Activated CD4-positive, alpha-beta T cell treated with anti-CD3 and anti-CD28 coated beads, Interleukin-10, Interleukin-2, amounts not matched to agents 100 ng/mL and 50 ng/mL, durations not matched to agents 16 hours and 8 hours (primary cell): ENCODE data around the gene PHC2.
"Not testable (repeated sequence)": the region's sequence is repeated elsewhere in the genome, so short reads cannot be mapped to it uniquely, and the experiment has no call there.

Experiments
- DNase-seq: peaks from one replicate; pipeline ENCODE4 v3.0.0-alpha.2; 2020

Gene PHC2

DNA sequence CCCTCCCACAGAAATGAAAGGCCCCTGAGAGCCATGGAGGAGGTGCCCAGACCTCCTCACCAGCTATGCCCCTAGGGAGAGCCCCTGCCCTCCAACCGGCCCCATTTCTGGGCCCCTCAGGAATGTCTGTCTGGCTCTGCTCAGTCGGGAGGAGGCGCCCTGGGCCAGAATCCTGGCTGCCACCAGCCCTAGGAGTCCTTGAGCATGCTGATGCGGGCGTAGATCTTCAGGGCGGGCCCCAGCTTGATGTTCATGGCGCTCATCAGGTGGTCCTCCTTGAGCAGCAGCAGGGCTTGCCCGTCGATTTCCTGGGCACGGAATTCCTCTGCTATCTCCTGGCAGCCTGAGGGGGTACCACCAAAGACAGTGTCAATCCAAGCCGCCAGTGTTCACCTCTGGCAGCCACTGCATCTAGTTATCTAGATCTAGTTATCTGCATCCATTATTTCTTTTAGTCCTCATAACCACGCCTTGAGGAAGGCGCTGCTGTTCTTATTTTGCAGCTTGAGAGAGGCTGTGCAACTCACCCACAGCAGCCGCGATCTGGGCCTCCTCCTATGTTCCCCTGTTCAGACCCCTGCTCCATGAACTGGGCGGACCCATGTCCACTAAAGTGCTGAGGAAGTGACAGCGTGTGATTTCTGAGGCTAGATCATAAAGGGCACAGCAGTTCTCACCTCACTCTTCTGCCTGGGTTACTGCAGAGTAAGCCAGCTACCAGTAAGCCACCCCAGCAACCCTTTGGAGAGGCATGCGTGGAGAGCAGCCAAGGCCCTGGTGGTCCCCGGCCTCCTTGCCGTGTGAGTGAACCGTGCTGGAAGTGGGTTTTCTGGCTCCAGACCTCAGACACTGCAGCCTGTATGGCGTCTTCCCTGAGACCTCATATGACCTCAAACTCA, 106.0 kb downstream of the PHC2 start:
- no peak for DNase-seq

DNA sequence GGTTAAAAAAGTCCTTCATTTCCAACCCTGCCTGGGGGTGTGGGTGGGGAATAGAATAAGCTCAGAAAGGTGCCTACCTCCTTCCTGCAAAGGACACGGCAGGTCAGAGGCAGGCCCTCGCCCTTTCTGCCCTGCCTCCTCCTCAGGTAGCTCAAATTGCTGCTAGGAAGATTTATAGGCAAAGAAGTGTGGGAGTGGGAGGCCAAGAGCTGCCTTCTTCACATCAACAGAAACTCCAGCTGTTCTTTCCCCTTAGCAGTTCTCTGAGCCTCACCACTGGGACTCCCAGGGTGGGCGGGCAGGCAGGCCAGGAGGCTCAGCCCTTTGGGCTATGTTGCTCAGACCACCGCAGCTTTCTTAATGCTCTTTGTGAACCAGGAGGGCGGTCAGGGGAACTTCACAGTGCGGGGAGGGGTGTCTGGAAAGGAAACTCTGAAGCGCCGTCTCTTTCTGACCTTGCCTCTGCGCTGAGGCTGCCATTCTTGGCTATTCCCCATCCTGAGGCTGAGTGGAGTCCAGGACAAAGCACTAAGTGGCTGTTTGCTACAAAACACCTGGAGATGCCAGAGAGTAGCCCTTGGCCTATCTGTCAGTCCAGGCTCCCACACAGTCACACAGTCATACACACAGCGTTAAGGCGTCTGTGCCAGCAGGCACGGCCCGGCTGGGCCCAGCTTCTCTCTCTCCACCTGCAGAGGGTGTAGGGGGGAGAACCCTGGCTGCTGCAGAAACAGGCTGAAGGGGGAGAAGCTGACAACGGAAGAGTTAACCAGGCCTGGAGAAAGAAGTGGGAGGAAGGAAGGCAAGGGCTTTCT, 107.0 kb downstream of the PHC2 start:
- no peak for DNase-seq

DNA sequence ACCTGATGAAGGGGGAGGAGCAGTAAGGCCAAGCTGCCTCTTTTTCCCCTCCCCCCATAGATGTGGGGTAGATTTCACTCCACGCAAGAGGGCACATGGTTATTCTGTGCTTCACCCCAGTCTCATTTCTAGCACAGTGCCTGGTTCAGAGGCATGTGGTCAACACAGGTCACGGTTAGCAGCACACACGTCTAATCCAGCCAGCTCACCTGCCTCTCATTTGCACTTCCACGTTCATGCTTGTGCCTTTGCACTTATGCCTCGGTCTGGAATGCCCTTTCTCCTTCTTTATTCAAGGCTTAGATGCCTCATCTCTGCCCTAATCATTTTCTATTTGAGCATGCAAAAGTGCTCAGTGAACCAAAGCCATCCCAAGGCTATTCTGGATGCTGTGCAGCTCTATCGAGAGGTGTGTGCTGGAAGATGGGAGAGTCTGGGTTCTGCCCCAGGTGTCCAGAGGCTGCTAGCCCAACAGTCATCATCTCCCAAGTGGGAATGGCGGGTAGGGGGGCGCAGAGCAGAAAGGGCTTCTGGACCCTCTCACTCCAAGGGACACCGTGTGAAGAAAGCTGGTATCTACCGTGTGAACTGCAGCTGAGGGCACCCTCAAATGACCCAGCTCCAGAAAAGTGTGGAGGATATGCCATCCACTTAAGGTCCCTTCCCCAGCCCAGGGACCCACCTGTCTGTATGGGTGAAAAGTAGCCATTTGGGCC, 107.9 kb downstream of the PHC2 start:
- DNase-seq: no peak

DNA sequence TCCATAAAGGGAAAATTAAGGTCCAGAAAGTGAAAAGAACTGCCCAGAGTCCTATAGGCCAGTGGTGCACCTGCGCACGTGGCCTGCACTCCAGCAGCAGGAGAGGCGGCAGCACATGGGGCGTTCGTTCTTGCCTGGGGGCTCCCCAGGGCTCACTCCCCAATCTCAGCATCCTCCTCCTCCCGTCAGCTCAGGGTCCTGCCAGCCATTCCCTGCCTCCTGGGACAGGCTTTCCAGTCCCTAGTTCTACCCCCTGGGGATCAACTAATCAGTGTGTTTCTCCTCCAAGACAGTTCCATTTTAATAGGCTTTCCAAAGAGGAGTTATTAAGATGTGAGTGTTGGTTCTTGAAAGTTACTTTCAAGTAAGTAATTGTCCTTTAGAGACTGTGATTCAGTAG, 108.8 kb downstream of the PHC2 start:
- DNase-seq: no peak

DNA sequence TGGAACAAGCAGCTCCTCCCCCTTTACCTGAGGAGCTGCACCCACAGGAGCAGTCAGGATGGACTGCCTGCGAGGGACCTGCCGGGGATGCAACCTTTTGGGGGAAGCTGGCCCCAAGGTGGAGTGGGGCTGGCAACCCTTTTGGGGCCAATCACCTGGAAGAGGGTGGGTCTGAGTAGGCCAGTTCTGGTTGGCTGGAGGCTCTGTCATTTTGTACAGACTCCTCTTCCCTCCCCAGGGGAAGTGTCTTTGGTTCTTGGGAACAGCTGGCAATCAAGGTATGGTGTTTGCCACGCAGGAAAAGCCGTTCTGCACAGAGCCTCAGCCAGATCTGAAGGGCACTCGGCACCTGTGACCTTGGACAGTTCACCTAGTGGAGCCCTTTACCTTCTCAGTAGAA, 109.7 kb downstream of the PHC2 start:
- no peak for DNase-seq

DNA sequence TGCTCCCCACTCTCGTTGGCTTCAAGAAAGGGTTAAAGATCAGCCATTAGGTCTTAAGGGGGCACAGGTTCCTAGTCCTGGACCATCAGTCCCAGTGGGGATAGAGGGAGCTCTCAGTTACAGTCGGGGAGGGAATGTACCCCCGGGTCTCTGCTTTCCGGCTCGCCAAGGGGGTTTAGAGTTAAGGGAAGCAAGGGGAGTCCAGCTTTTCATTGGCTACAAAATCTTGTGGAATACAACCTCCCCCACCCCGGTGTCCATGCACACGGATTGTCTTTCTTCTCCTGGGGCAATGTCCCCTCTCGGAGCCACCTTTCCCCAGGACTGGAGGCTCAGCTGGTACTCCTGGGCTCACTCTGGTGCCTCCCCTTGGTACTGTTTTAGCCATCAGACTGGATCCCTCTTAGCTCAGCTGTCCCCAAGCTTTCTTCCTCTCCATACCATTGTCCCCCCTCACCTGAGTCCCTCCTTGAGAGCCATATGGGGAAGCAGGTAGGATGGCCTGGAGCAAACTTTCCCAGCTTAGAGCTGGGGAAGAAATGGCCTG, 110.2 kb downstream of the PHC2 start, which contains the start of gene A3GALT2:
TSS of gene A3GALT2 (minus strand) at position 480 of the 547 bp plus-strand sequence. CDS start at position 480, 0 bp downstream.
- DNase-seq: no peak

DNA sequence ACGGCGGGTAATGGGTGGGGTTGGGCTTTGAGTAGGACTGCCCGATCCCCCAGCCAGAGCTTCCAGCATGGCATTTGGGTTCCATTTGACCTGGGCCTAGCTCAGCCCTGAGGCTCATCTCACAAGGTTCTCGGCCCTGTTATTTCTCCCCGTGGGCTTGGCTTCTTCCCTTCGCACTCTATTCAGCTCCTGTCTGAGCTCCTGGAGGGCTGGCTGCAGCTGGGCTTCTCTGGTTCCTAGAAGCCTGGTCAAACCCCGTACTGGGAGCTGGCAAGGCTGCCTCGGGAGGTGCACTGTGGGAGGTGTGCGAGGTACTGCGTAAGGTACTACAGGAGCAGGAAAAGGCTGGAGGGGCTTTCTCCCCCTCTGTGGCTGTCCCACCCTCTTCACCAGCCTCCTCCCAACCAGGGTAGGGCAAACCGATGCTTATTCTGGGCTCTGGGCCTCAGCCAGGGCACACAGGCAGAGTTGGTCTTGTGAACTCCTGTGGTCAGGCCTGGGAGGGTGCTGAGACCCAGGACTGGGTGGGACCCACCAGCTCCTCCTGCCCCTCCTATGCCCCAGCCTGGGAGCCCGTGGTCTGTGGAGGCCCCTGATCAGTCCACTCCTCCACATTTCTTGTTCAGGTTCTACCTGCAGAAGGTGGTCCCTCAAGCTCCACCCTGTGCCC, 110.8 kb downstream of the PHC2 start:
- no peak for DNase-seq

DNA sequence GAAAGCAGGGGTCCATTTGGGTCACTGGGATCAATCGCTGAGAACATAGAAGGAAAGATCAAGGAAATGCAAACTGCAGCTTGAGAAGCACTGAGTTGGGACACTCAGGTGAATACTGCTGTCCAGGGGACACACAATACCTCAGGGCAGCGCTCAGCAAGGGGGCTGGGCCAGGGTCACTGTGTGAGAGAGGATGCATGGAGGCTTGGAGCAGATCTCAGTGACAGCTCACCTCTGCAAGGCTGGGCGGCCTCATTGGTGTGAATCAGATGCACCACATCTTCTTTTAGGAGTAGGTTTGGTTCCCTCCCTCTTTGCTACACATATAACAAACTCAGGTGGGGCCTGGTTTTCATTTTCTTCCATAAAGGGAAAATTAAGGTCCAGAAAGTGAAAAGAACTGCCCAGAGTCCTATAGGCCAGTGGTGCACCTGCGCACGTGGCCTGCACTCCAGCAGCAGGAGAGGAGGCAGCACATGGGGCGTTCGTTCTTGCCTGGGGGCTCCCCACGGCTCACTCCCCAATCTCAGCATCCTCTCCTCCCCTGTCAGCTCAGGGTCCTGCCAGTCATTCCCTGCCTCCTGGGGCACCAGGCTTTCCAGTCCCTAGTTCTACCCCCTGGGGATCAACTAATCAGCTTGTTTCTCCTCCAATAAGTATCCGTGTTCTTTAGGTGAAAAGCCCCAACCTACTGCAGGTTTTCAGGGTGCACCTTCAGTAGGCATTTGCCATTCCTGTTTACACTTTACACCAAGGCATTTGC, 111.5 kb downstream of the PHC2 start:
- no peak for DNase-seq

DNA sequence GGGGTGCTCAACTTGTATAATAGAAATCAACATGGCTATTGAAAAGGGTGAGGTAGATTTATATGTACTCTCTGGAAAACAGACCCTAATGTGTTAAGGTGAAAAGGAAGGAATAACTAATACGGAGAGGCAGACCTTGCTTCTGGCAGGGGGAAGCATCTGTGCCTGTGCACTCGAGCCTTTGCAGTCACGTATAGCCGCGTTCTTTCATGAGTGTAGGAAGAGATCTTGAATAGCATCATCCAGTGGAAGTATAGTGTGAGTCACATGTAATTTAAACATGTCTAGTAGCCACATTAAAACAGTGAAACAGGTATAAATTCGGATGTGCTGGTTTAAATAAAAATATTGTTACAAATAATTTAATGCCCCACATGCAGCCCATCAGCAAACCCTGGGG, 112.9 kb downstream of the PHC2 start:
- no peak for DNase-seq

DNA sequence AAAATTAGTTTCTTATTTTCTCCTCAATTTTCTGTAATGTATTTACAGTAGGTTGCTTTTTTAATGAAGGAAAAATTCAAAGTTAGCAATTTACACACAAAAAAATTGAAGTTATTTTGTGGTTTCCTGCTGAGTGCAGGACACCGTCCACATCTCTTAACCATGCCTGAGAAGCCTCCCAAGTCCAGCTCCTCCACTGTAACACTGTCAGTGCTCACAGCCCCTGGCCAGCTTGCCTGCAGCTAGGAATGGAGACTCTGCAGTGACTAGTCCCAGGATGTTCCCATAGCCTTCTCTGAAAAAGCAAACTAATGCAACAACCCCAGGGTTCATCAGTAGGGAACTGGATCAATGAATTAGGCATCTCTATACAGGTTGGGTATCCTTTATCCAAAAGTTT, 113.5 kb downstream of the PHC2 start:
- DNase-seq: no peak

DNA sequence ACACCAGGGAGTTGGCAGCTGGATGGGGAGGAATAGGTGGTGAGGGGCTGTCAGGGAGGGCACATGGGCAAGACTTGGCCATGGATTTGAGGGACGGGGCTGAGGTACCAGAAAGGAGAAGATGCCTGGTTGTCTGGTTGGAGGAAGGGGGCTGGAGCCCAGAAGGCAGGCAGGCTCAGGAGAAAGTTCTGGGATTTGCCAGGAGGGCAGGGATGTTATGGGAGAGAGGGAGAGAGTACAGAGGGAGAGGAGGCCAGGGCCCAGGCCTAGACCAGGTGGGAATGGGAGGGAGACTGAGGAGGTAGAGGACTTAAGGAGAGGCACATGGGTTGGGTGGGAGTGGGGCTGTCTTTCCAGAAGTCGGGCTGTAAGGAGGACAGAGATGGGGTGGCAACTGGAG, 114.3 kb downstream of the PHC2 start:
- DNase-seq: no peak

DNA sequence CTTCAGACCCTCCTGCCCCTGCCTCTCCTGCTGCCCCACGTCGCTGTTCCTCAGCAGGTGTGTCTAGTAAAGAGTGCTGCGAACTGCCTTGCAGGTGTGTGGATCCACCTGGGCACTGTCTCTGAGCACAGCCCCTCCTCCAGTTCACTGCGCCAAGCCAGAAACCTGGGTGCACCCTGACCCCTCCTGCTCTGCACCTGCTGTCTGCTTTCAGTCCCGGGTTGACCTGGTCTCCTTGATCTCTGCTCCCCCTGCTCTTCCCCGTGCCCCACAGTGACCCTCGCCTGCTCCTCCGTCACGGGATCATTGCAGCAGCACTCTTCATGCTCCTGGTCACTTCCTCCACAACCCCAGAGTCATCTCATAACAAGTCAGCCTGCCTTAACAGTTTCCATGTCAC, 116.5 kb downstream of the PHC2 start:
- no peak for DNase-seq

DNA sequence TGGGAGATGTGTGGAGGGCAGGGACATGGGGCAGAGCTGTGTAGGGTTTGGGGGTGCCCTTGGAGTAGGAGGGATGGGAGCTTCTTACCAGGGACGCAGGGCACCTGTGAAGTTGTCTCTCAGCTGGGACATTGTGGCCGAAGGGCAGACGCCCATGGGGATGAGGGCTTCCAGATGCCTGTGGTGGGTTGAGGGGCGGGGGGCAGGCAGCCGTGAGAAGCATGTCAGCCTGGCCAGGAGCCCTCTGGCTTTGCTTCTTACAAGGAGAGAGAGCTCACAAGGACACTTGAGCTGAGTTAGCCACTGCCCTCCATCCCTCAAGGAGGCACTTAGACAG, 118.5 kb downstream of the PHC2 start:
- DNase-seq: no peak

DNA sequence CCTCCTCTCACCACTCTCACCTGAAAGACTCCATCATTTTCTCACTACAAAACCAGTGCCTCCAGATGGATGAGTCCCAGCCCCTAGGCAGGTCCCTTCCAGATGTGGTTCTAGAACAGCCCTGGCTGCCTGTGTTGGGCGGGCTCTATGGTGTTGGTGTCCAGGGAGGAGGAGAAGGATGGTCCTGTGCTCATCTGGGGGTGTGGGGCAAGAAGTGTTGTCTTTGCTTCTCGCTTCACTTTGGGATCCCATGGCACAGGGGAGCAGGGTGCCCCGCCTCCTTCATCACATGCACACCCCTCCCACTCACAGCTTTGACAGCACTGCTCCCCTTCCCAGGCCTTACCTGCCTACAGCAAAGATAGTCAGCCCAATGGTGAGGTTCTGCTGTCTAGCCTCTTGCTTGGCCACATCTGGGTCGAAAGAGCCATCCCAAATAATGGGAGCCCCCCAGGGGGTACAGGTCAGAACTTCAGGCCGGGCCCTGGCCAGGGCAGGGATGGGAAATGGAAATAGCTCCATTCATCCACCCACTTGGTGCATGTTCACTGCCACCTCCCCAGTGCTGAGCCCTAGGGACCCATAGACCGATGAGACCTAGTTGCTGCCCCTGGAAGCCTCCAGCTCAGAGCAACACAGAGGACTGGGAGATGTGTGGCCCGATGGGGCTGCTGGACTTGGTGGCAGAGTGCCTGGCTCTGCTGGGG, 119.0 kb downstream of the PHC2 start:
- DNase-seq: no peak

DNA sequence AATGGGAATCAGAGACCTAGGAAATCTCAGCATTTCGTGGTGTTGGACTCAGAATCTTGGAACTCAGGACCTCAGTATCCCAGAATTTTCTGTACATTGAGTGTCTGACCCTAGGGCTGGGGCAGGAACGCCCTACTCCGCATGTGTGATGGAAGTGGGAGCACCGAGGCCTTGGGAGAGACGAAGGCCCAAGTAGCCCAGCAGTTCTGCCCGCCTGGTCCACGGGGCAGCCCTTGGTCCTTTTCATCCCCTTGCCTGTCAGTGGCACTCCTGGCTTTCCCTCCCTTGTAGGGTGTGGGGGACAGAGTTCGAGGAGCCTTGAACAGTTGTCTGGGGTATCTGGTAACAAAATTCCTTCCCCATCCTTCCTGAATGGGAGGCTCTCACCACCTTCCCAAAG, 120.2 kb downstream of the PHC2 start:
- no peak for DNase-seq

DNA sequence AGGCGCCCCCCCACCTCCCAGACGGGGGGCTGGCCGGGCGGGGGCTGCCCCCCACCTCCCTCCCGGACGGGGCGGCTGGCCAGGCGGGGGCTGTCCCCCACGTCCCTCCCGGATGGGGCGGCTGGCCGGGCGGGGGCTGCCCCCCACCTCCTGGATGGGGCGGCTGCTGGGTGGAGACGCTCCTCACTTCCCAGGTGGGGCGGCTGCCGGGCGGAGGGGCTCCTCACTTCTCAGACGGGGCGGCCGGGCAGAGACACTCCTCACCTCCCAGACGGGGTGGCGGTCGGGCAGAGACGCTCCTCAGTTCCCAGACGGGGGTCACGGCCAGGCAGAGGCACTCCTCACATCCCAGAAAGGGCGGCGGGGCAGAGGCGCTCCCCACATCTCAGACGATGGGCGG, 121.5 kb downstream of the PHC2 start:
- DNase-seq: not testable (repeated sequence)

DNA sequence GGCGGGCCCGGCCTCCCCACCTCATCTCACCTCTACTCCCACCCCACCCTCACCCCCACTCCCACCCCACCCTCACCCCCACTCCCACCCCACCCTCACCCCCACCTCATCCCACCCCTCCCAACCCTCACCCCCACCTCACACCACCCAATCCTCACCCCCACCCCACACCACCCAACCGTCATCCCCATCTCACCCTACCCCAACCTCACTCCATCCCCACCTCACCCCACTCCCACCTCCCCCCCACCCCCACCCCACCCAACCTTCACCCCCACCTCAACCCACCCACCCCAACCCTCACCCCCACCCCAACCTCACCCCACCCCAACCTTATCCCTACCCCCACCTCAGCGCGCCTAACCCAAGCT, 123.4 kb downstream of the PHC2 start:
- no peak for DNase-seq

DNA sequence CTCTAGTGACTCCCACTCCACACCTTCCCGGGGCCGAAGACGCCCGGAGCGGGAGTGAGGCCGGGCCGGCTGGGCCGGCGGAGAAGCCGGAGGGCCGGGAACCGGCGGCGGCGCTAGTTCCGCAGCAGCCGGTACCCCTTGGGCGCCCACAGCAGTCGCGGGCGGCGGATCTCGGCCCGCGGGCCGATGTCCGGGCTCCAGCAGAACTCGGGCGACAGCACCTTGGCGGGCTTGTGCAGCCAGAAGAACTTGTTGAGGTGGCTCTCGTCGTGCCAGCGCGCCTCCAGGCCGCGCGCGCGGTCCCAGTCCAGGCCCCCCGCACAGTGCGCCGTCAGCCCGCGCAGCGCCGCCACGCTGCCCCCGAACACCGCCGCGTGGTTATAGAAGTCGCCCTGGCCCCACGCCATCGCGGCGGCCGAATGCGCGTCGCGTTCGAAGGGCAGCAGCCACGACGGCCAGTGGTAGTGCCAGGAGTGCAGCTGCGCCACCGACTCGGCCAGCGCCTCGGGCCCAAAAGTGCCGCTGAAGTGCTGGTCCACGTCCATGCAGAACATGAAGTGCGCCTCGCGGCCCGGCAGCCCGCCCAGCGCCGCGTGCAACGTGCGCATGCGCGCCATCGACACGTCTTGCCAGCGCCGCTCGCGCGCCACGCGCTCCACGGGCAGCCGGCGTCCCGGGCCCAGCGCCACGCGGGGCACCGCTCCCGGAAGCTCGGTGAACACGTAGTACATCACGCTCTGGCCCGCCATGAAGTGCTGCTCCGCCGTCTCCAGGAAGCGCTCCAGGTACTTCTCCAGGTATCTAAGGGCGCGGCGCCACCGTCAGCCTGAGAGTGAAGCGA, 124.0 kb downstream of the PHC2 start:
- no peak for DNase-seq

DNA sequence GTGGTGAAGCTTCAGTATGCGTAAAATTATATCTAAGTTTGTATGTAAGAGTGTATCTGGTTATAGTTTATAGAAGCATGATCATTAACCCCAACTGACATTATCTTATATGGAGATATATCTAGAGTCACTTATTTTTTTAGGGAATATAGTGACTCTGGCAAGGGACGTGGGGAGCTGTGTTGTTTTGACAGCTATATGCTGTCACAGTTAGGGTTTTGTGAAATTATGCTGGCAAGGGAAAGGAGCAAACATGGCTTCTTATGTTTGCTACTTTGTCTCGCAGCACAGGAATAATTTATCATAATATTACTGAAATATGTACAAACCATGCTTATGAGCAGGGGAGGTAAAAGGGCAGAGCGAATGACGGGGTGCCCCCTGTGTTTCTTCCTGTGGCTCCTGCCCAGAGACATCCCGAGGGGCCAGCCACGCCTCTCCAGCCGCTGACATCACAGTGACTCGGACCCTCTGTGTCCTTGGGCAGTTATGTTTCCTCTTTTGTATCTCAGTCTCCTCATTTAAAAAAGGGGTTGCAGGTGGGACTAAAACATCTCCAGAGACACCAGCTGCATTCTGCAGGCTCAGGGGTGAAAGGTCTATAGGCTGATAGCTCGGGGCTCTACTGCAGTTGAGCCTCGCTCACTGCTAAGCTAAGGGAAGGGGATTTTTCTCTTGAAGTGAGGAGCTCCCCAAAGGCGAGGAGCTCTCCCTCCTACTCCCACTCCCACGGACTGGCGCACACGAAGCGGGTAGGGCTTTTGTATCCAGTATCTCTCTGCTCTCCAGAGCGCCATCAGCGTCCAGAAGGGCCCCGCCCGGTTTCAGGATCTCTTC, 124.9 kb downstream of the PHC2 start:
- no peak for DNase-seq
